Anterior cingulate cortex (tissue), 58 donors: Measurements from ENCODE around the gene SPRTN.
A peak's percentile ranks its signal among the peaks of the same experiment; 100 is the strongest.

Experiments
- DNase-seq, 58 donors: peaks; one replicate each; lab custom pipeline; 2025; lab: John Stamatoyannopoulos, UW

Gene SPRTN, protein sequence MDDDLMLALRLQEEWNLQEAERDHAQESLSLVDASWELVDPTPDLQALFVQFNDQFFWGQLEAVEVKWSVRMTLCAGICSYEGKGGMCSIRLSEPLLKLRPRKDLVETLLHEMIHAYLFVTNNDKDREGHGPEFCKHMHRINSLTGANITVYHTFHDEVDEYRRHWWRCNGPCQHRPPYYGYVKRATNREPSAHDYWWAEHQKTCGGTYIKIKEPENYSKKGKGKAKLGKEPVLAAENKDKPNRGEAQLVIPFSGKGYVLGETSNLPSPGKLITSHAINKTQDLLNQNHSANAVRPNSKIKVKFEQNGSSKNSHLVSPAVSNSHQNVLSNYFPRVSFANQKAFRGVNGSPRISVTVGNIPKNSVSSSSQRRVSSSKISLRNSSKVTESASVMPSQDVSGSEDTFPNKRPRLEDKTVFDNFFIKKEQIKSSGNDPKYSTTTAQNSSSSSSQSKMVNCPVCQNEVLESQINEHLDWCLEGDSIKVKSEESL

DNA sequence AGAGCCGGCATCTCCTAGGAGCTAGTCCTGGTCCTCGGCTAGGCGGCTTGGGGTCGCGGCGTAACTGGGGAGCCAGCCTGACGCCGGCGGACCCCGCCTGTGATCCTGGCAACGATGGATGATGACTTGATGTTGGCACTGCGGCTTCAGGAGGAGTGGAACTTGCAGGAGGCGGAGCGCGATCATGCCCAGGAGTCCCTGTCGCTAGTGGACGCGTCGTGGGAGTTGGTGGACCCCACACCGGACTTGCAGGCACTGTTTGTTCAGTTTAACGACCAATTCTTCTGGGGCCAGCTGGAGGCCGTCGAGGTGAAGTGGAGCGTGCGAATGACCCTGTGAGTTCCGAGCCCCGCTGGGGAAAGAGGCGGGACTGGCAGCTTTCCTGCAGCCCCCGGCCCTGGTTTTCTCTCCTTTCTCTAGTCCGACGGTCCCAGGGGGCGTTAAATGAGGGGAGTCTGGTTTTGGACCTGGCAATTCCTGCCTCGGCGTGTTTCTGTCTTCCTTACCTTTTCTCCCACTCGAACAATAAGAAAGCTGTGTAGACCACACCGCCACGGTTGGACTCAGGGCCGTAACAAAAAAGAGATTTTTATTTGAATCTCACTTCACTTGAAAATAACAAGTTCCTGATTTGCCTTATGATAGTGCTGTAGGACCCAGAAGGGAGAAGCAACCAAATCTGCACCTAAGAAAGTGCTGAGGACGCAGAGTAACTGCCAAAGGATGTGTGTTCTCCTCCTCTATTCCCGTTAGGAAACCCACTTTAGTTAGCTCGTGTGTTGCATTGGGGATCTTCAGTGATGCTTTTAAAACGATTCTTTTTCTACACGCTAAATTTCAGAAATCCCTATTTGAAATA lies at the start of gene SPRTN:
TSS of gene SPRTN (plus strand) at position 24 of the 859 bp plus-strand sequence. CDS start at position 115, 91 bp downstream.
- DNase-seq, result peak in 1 of 58 donors; percentile 56

DNA sequence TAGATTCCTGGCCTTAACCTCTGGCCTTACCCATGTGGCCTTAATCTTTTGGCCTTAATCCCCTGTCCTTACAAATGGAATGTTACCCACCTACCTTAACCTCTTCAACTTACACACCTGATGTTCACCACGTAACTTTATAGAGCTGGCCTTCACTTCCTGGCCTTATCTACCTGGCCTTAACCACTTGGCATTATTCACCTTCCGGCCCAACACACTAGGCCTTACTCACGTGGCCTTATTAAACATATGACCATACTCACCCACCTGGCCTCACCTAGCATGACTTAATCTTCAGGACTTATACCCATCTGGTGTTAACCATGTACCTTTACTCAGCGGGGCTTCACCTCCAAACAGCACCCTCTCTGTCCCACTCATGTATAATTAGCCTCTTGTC lies 42.2 kb upstream of the SPRTN start:
- DNase-seq, result no peak

DNA sequence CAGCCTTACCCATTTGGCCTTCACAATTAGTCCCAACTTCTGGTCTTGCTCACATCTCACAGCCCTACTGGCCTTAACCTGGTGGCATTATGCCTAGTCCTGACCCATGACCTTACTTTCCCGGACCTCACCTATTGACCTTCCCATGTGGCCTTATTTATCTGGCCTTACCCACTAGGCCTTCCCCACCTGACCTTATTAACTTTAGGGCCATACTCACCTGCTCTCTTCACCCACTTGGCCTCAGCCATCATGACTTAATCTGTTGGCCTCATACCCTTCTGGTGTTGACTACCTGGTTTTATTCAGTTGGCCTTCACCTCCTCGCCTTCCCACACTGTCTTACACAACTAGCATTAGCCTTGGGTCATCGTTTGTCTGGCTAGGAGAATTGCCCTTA lies 36.1 kb upstream of the SPRTN start:
- DNase-seq, result no peak

DNA sequence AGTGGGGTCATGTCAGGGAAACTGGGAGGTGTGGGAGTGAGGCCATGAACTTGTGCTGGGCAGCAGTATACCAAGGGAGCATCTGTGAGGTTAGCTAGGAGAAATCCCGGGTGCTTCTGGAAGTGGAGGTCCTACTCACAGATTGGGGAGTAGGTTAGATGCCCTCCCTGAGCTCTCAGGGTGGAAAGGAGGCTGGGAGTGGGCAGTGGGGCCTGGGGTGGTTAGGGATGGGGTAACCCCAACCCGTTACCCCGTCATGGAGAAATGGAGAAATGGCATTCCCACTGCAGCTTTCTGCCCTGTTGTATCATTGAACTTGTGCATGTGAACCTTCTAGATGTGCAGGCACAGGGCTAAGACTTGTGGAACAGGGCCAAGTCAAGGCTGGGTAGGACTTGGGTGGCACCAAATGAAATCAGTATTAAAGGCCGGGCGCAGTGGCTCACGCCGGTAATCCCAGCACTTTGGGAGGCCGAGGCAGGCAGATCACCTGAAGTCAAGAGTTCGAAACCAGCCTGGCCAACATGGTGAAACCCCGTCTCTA lies 27.6 kb upstream of the SPRTN start:
- DNase-seq, result no peak

DNA sequence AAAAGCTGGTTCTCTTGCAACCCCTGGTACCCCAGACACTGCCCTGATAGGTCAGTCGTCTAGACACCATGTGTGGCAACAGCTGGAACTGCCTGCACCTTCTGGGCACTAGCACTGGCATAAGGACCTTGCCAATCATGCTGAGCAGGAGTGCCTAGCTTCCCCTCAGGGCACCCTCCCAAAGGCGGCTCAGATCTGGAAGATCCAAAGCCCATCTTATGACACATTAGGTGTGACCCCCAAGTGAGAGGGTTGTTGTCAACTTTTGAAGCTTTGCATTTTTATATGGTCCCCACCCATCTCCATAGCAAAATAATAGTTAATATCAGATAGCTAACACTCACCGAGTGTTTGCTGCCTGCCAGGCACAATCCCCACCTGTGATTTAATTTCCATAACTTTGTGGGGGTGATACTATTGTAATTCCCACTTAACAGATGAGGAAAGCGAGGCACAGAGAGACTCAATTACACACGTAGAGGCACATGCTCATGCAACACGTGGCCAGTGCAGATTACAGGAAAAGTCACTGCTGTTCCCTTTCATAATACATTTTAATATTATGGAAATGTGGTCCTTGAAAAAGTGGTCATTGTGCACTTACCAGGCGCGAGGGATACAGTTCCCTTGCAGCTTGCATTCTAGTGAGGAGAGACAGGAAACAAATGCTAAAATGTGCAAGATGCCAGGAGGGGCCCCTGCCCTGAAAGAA lies 26.2 kb upstream of the SPRTN start:
- DNase-seq, result no peak

DNA sequence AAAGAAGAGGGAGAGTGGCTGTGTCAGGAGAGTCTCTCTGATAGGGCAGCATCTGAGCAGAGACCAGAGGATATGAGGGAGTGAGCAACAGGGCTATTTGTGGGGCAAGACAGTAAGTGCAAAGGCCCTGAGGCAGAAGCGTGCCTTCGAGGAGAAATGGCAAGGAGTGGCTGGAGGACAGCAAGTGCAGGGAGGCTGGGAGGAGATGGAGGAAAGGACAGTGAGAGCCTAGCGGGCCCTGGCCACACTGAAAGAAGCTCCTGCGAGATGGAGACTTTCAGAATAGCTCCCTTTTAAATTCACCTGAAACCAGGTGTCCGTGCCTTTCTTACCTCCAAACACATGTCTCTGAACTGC lies 25.7 kb upstream of the SPRTN start:
- DNase-seq, result no peak

DNA sequence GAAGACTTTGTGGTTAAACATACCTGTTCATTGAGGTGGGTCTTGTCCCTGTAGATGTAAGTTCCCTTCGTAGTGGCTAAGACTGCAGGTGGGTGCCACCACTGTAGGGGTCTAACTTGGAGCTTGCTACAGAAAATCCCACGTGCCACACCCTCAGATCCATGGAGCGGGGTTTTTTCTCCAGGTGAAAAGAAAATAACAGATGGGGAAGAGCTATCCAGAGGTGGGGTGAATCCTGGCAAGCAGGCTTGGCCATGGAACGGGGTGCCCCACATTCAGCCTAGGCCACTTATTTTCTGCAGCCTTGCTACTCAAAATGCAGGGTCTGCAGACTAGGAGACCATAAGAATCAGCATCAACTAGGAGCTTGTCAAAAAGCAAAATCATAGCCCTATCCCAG lies 24.4 kb upstream of the SPRTN start:
- no peak for DNase-seq

DNA sequence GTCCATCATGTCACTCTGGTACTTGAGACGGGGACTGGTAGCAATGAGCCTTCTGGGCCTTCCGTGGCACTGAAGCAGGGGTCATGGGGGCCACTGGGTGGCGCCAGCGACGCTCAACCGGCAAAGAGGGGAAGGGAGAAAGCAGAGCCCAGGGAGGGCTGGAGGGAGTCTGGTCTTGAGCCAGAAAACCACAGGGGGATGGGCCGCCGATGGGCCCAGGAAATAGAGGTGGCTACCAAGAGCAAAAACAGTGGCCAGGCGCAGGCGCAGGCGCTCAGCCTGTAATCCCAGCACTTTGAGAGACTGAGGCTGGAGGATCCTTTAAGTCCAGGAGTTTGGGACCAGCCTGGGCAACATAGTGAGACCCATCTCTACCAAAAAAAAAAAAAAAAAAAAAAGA lies 22.2 kb upstream of the SPRTN start:
- DNase-seq, result no peak

DNA sequence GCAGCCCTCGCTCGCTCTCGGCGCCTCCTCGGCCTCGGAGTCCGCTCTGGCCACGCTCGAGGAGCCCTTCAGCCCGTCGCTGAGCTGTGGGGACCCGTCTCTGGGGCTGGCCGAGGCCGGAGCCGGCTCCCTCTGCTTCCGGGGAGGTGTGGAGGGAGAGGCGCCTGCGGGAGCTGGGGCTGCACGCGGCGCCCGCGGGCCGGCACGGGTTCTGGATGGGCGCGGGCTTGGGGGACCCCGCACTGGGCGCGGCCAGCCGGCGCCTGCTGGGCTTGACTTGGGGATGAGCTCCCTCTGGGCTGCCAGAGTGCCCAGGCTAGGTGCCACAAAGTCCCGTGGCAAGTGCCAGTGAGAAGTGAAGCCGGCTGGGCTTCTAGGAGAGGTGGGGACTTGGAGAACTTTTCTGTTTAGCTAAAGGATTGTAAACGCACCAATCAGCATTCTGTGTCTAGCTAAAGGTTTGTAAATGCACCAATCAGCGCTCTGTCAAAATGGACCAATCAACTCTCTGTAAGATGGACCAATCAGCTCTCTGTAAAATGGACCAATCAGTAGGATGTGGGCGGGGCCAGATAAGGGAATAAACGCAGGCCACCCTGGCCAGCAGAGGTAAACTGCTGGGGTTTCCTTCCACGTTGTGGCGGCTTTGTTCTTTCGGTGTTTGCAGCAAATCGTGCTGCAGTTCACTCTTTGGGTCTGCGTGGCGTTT lies 20.6 kb upstream of the SPRTN start:
- DNase-seq, result no peak

DNA sequence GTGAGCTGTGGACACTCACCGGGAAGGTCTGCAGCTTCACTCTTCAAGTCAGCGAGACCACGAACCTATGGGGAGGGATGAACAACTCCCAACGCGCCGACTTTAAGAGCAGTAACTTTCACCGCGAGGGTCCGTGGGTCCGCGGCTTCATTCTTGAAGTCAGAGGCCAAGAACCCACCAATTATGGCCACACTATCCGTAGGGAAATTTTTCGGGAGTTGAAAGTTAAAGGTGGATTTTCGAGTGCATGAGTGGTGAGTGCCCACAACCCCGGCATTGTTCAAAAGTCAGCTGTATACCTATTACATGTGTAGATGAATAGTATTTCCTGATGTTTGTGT lies 20.1 kb upstream of the SPRTN start:
- DNase-seq, result no peak

DNA sequence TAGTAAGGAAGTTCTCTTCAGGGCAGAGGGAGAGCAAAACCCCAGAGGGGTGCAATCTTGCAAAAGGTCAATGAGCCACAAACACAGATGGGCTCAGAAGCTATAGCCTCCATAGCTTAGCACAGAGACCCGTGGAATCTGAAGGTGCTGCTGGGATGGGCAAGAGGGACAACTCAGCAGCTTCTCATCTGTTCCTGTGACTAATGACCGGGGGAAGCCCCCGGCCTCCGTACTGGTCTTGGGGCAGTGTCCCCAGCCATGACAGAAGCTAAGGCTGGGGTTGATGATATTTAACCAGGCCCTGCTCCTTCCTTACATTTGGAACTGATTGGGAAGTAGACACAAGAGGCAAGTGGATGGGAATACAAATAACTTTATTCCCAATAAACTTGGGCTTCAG lies 19.5 kb upstream of the SPRTN start:
- DNase-seq, result no peak

DNA sequence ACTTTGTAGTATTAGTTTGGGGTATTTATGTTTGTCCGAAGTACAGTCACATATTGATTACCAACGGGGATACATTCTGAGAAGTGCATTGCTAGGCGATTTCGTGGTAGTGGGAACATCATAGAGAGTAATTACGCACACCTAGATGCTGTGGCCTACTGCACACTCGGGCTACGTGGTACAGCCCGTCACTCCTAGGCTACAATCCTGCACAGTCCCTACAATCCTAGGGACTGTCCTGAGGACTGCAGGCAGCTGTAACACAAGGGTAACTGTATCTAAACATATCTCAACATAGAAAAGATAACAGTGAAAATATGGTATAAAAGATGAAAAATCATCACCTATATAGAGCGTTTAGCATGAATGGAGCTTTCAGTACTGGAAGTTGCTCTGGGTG lies 19.0 kb upstream of the SPRTN start:
- no peak for DNase-seq

DNA sequence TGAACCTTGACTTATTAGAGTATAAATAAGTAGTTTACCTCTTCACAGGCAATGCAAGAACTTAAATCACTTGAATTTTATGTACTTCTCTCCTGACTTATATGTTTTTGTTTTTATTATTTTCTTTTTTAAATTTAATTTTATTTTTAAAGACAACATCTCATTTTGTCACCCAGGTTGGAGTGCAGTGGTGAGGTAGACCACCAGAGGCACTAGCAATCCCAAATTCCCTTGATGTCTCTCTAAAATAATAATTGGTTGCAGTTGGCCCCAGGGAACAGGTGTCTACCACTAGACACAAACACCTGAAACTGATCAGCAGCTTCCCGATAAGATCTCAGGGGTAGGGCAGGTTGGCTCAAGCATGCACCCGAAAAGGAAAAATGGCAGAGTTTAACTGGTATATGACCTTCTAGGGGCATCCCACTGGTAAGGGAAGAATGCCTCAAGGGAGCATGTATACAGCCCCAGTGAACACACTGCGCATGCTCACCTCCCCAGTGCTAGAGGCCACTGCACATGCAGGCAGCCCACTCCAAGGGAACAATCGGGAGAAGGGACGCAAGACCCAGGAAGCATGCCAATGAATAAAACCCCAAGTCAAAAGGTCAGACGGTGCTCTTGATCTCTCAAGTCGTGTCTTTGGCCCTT lies 15.1 kb upstream of the SPRTN start:
- no peak for DNase-seq

DNA sequence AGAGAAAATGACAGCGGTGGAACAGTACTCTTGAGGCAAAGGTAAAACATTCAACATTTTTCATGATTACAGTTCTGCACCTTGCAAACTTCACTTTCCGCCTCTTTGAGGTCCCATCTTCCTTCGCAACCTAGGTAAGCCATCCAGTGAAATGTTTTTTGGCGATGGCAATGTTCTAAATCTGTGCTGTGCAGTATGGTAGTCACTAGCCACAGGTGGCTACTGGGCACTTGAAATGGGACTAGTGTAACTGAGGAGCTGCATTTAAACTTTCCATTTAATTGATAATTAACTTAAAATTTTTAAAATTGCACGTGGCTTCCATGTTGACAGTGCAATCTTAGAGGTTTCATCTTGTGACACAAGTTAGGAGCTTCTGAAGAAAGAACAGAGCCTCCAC lies 13.4 kb upstream of the SPRTN start:
- DNase-seq, result no peak

DNA sequence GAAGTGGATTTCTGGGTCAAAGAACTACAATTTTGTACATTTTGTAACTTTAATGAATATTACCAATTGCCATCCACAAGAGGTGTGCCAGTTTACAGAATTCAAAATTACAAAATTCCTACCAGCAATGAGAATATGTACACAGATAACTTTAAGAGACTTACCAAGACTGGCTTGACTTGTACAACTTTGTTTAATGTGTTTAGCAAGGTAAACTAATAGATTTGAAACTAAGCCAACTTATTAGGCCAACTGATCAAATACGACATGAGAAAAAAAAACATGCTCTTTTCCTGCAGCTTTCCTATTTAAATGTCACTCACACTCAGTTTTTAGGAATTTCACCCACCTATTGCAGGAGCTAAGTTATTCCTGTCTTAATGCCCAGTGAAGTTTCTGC lies 11.8 kb upstream of the SPRTN start:
- no peak for DNase-seq

DNA sequence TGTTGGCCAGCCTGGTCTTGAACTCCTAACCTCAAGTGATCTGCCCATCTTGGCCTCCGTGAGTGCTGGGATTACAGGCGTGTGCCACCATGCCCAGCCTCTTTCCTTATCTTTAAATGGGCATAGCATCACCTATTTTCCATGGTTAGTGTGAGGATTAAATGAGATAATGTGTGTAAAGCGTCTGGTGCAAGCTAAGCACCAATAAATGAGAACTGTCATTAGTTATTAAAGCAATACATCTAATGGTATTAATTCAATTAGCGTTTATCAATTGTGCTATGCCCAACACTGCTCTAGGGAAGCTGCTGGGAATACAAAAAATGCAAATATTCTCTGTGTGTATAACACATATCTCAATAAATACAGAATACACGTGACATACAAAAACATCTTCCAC lies 10.5 kb upstream of the SPRTN start:
- no peak for DNase-seq

DNA sequence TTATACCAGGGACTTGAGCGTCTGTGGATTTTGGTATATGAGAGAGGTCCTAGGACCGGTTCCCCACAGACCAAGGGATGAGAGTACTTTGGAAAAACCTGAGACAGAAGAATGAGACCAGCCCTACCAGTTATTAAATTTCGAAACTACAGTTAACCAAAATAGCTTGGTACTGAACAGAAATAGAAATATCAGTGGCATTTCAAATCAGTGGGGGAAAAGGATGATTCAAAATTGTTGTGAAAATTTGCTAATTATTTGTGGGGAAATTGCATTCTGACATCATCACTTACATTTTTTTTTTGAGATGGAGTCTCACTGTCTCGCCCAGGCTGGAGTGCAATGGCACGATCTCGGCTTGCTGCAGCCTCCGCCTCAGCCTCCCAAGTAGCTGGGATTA lies 8.6 kb upstream of the SPRTN start:
- DNase-seq, result no peak

DNA sequence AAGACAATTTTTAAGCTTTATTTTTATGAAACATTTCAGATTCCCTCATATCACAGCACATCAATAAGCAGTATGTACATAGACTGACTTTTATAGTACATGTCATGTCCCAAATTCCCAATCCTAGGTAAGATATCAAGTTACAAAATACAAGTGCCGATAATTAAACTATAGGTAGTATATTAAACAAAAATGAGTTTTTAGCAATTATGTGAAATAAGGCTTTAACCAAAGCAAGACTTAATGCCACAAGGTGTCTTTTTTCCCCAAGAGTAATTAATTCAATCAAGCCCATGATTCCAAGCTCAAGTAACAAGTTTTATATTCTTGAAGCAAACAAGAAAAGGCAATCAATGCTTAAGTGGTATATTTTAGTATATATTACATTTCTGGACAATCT lies 5.3 kb upstream of the SPRTN start:
- DNase-seq, result no peak

DNA sequence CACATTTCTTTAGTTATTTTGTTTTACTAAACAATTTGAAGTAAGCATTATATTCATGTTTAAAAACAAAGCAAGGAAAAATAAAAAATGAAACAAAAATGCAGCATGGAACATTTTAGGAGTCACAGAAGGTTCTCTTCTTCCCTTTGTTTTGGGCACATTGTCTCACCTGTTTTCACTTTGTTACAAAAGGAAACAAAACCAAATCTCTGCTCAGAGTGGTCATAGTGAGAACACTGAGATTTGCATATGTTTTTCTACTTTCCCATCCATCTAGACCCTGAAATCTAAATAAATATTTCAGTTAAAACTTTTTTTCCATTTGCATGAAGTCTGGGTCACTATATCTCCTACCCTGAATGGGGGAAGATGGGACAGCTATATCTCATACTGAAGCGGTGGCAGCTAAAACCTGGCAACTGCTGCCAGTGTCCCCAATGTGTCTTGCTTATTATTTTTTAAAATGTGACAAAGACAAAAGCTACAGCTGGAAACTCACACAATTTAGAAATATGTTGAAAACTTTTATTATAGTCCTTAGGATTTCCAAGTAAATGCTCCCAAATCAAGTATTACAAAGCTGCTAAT lies 3.9 kb upstream of the SPRTN start:
- DNase-seq, result no peak
